ACHN (cell line): ENCODE results near the gene CSF1.

Source experiments
- DNase-seq: peaks from one replicate; pipeline ENCODE4 v3.0.0-alpha.2; 2015
- in situ Hi-C: cut with HindIII; loops from 2 replicates; pipeline ENCODE4 v1.10.0; 2017; ENCODE audit warnings: low sequenced_read_pairs, low pct_ligation_motif_present, low pct_unique_long_range_greater_than_20kb

The CSF1 gene

DNA sequence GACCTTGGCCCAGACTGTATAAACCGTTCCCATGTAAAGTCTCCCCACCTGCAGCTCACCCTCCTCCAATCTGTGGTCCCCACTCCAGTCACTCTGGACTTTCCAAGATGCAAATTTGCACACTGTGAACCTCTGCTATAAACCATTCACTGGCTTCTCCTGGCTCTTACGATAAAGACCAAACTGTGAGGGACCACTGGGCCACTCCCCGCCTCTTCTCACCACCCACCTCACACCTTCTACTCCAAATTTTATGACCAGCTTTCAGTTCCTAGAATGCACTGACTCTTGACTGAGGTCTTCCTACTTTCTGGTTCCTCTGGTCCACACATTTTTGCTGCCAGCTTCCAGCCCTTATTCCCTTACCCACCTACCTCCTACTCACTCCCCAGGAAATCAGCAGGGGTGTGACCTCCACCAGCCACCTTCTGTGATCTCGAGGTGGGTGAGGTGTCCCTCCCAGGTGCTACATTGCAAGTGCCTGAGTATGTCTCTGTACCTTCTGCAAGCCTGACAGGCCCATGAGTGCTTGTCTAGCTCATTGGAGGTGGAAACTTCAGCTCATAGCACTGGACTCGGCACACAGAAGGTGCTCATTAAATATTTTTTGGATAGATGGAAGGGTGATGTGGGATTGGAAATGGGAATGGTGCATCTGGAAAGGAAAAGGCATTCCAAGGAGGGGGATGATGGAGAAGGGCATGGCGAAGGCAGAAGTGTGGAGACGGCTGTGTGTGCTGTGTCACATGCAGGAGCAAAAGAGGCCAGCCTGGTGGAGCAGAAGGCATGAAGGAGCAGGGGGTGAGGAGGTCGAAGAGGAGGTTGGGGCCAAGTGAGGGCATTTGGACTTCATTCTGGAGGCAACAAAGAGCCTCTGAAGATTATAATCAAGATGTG lies 15.6 kb upstream of the CSF1 start:
- no peak for DNase-seq
- in situ Hi-C loops: loop anchor here (25.0 kb wide), 1 partner anchor 108 kb away; no protein-coding TSS in a partner anchor

DNA sequence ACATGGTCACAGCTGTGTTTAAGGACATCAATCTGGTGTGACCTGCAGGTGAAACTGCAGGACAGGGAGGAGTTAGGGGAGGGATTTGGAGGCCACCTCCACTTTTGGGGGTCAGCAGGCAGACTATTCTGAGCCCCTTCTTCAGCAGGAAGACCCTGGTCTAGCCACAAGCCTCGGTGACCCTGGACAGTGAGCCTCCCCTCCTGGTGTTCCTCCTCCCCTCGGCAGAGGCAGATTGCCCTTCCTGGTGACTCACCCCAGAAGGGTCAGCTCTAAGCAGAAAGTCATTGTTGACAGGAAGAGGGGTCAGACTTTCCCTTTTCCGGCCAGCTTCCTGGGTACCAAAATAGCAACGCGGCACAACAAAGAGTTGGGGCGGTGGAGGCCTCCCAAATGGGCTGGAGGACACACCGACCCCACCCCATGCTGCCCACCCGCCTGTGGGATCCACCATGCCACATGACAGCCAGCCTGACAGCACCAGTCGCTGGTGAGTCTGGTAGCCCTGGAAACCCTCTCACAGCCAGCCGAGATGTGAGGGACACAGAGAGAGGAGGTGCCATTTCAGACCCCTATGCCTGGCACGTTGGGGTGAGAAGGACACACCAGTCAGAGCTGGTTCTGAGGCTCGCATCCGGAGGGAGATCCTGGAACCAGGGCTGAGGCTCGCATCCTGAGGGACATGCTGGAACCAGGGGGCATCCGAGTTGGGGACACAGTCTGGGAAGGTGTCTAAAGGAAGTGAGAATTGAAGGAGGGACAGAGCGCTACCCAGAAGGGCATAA lies 14.7 kb upstream of the CSF1 start:
- in situ Hi-C loops: loop anchor here (25.0 kb wide), 1 partner anchor 109 kb away; no protein-coding TSS in a partner anchor
- DNase-seq: peak; percentile 14

DNA sequence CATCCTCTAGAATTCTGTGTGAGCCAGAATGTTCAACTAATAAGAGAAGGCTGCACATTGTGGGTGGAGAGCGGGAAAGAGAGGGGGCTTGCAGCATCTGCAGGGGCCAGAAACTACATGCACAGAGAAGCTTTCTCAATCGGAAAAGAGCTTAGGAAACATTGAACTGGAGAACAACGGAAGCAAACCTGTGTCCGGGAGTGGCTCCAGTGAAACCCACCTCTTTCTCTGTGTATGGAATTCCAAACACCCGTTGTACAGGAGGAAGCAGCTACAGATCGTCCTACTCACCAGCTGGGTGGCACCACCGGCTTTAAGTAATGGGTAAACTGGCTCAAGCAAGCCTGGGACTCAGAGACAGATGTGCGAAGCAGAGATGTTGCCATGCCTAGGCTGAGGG lies 14.0 kb upstream of the CSF1 start:
- no peak for DNase-seq
- in situ Hi-C loops: loop anchor here (25.0 kb wide), 1 partner anchor 109 kb away; no protein-coding TSS in a partner anchor

DNA sequence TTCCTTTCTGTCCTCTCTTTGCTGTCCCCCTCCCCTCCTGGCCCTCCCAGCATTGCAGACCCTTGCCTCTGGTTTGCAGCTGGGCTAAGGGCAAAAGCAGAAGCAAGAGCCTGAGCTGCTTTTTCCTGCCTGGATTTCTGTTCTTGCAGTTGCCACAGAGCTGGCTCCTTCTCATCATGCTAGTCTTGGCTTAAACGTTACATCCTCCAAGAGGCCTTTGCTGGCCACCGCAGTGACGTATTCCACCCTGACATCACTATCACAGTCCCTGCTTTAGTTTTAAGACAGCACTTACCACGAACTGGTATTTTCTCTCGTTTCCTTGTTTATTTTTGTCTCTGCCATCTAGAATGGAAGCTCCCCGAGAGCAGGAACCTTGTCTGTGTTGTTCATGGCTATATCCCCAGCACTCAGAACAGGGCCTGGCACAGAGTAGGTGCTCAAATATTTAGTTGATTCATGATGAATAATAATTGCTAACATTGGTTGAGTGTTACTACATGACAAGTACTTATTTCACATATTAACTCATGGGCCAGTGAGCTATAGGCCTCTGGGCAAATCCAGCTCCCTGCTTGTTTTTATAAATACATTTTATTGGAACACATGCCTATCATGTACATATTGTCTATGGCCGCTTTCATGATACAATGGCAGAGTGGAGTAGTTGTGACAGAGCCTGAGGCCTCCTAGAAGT lies 13.2 kb upstream of the CSF1 start:
- no peak for DNase-seq
- in situ Hi-C loops: loop anchor here (25.0 kb wide), 1 partner anchor 110 kb away; no protein-coding TSS in a partner anchor

DNA sequence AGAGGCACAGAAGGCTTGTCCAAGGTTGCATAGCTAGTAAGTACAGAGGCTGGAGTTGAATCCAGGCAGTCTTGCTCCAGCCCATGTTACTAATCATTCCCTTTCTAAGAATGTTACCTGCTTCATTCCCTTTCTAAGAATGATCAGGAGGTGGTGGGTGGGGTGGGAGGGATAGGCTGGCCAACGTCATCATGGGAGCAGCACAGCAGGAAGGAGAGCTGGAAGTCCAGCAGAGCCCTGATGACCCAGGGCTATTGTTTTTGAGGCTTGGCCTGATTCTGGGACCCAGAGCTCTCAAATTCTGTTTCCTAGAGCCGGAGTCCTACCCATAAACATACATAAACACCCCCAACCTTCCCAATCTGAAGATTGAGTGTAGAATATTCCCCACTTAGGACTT lies 11.8 kb upstream of the CSF1 start:
- no peak for DNase-seq
- in situ Hi-C loops: loop anchor here (25.0 kb wide), 1 partner anchor 112 kb away; no protein-coding TSS in a partner anchor

DNA sequence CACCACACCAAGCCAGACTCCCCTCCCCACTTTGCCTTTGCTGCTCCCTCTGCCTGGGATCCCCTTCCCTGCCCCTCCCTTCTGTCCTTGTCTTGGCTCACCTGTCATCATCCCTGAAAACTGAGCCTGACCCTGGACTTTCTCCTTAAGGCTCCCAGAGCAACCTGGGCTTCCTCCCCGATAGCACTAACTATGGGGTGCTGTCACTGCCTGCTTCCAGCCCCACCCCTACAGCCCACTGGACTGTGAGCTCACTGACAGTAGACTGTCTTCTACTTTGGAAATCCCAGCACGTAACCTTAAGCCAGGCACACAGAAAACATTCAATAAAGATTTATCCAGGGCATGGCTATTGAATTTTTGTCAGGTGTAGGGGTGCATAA lies 9.5 kb upstream of the CSF1 start:
- DNase-seq: no peak
- in situ Hi-C loops: no loop called here

DNA sequence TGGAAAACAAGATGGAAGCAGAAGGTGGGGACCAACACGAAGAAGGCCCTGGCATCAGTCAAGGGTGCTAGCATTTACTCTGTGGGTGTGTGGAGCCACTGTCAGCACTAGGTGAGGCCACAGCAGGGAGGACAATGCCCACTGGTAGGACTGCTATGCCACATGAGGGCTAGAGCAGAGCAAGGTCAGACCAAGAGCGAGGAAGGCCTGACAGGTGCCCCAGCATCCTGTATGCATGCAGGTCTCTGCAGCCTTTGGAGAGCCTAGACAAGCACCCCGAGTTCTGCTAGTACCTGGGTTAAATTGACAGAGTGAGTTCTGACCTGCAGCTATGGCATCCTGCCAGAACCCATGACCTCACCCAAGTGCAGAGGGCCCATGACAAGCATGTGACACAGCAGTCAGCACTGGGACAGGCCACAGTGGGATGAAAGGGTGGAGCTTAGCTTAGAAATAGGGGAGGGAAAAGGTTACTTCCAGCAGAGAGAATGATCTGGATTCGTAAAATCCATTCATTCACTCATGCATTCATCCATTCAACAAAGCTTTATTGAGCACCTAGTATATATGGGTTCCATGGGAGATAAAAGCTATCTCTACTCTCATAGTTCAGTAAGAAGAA lies 9.0 kb upstream of the CSF1 start:
- no peak for DNase-seq
- in situ Hi-C loops: no loop called here

DNA sequence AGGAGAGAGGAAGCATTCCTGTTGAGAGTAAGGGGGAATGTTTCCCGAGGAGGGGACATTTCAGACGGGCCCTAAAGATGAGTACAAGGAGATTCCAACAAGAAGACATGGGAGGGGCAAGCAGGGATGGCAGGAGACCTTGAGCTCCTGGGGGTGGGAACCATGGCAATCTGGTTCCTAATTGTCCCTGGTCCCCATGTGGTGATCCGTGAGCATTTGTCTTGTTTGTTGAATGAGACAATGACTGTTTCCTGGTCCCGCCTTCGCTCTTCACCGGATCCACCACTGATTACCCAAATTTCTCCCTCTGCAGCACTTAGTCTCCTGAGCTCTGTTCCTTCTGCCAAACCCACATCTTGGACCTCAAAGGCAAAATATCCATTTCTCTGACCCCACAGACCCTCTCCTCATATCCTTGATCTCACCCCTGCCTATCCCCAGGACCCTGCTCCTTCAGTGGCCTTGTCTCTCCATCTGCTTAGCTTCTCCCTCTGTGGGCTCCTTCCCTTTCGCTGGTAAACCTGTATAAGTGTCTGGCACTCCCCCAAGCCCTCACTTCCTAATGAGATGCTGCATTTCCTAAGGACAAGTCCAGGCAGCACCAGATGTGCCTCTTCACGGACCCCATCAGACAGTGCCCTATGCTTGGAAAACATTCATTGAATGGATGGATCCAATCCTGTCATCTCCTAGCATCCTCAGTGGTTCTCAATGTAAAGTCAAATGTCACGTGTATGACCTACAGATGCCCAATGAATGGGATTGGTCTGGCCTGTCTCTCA lies 8.3 kb upstream of the CSF1 start:
- no peak for DNase-seq
- in situ Hi-C loops: no loop called here

DNA sequence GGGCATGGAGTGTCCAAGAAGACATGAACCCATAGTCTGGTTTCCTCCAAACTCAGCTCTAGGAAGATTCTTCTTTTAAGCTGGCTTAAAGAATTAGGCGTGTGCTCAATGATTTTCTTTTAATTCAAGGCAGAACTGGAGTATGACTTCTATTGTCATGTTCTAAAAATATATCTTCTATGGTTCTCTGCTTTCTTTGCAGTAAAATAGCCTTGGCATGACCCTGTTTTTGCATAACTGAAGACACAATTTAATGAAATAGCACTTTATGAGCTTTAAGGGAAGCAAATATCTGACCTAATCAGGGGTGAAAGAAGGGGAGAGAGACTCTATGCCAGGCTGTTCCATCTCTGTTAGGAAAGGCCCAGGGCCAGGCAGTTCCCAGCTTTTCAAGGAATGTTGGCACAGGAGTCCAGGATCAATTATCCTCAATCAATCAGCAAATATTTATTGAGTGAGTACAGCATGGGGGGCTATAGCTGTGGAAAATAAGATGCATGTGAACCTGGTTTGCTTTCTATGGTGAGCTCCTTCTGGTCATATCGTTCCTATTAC lies 7.2 kb upstream of the CSF1 start:
- in situ Hi-C loops: no loop called here
- DNase-seq: no peak

DNA sequence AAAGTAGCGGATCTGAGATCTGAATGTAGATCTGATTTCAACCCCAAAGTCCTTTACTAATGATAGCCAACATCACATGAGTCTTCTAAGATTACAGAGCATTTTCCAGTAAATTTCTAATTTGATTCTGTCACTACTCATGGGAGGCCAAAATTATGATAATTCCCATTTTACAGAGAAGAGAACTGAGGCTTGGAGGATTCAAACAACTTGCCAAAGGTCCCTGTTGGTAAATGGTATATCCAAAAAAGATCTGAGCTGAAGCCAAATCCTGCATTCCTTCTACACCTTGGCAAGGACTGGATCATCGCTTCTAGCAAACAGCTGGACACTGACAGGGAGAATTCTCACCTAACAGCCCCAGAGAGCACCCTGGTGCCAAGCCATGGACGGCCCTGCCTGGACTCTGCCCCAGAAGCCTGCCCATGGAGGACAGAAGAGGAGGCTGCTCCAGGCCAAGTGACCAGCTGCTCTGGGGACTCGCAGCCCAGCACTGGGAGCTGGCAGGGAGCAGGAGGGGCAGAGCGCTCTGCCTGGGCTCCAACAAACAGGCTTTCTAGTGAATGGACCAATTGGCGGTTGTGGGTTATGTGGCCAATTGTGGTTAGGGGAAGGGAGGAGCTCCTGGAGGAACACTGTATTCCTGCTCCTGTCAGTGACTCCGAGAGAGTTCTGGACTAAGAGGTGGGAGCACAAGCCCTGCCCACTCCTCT lies 6.4 kb upstream of the CSF1 start:
- no peak for DNase-seq
- in situ Hi-C loops: no loop called here

DNA sequence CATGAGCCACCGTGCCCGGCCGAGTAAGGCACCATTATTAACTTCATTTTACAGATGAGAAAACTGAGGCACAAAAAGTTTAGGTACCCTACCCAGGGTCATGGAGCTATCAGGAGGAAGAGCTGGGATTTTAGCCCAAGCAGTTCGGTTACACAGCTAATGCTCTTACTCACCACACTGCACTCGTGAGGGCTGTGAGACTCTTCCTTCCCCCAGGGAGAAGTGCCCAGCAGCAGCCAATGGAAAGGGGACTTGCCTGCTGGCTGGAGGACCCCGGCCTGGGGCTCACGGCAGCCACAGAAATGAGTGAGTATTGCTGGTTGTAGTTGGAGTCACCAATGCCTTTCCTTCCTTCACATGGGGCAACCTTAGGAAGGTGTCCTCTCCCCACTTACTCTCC lies 5.2 kb upstream of the CSF1 start:
- DNase-seq: no peak
- in situ Hi-C loops: no loop called here

DNA sequence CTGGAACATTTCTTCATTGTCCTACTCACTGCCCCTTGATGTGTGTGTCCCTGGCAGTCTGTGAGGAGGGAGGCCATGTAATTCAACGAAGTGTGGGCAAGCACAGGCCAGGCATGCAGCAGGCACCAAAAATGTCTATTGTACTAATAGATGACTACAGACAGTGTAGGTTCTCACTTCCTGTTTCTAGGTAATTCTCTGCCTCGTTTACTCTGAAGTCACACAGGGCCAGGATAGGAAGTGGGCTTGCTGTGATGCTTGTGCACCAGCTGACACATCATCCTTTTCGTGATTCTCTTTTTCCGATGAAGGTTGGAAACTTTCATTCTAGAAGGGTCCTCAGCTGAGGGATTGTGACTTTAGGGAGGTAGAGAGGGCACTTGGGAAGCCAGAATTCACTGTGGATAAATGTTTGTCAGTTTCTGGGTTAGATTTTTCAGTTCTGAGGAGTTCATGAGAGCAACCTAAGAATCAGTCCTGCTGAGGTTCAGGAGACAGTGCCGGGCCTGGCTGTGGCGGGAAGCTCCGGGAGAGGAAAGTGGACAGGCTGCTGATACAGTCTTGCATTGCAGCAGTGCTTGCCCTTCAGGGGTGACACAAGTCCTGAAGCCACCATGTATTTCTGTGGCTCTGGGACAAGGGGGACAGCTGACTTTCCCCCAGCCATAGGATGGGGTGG lies 4.3 kb upstream of the CSF1 start:
- in situ Hi-C loops: no loop called here
- no peak for DNase-seq

DNA sequence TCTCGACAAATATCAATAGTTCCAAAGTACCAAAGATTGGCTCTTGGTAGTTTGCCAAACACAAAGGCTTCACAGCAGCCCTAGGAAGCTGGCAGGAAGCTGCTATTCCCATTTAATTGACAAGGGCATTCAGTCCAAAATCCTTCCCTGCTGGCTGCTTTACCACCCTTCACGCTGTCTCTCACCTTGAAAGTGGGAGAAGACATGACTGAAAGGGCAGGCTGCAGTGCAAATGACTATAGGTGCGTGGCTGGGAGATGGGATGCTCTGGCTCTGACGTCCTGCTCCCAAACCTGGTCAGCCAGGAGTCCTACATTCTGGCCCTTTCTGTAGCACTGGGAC lies 3.8 kb upstream of the CSF1 start:
- in situ Hi-C loops: no loop called here

DNA sequence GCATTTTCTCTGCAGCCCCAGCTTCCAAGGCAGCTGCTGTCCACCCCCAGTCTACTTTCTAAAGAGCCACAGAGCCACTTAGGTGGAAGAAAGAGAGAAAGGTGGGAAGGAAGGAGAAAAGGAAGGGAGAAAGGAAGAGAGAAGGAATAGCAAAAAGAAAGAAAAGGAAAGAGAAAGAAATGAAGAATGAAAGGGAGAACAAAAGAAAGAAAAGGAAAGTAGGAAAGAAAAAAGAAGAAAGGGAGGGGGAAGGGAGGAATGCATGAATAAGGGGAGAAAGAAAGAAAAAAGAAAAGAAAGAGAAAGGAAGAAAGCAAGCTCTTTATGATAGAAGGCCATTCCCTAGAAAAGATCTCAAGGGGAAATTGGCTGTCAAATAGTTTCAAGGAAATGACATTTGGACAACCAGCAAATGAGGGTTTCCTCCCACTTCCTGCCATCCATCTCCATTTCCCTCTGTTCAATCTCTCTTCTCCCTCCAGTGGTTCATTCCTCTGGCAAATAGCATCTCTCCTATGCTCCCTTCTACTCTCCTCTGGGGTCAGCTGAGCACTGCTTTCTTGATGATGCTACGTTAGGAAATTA lies 3.4 kb upstream of the CSF1 start:
- in situ Hi-C loops: no loop called here
- no peak for DNase-seq

More for the DNA sequence above, 3.8 kb upstream of the CSF1 start:
- DNase-seq: no peak

DNA sequence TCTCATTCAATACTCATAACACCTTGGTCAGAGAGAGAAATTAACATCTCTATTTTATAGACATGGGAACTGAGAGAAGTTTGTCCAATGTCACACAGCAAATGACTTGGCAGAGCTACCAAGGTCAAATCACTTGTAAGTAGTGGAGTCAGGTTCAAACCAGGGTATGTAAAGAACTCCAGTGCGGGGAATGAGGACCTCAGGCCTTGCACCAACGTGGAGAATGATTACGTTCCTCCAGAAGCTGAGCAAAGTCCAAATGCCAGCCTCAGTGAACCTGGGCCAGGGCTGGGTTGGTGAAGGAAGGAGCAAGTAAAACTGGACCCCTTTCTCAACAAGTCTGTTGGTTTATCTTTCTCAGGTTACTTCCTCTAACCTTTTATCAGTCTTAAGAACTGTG lies 1.8 kb upstream of the CSF1 start:
- in situ Hi-C loops: no loop called here
- no peak for DNase-seq

DNA sequence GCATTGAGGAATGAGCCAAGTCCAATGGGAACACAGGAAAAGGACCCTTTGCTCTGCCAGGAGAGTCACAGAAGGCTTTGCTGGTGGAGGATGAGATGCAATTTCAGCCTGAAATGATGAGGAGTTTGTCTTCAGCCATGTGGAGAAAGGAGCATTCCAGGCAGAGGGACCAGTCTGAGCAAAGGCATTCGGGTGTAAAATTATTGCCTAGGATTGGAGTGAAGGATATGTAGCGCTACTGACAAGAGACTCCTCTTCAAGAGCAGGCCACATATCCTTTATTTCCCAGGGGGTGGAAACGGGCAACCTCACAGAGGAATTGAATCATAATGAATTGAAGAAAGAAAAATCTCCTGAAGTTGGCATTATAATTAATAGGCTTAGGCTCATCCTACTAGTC lies 1.1 kb upstream of the CSF1 start:
- in situ Hi-C loops: no loop called here
- no peak for DNase-seq
